22Rv1 (cell line): ENCODE results near the gene MAD1L1.

Experiments
- CTCF ChIP-seq: fragments of 450-650 bp; IDR thresholded peaks from 2 replicates; pipeline ENCODE4 v1.5.1; 2017; ENCODE audit warnings: mild to moderate bottlenecking
- ZFX ChIP-seq: fragments of 450-650 bp; IDR thresholded peaks from 2 replicates; pipeline ENCODE4 v1.6.1; 2017; ENCODE audit warnings: antibody characterized with exemption, borderline replicate concordance

DNA sequence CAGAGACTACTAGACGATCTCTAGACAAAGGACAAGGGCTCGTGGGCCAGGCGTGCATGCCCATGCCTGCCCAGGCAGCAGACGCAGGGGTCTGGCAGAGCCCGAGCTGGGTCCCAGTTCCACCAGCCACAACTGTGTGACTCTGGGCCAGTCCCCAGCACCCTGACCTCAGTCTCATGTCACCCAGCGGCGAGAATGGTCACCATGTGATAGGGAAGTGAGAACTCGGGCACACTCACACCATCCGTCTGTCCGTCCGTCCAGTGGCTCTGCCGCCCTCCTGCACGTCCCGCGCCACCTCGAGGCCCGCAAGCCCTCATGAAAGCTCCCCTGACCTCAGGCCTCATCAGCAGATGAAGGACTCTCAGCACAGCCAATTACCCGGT is 282.7 kb downstream of the MAD1L1 start:
- TF ChIP-seq CTCF (no peak), ZFX (no peak)
